Mucosa of descending colon (tissue), 3 donors: ENCODE results near the gene CCDC70. TPM values are rescaled to one million over a fixed set of nuclear protein-coding genes. Genes with fewer than 3 reads are reported as not detected.

Source experiments
- ATAC-seq: fragments of 200-7000 bp; cut with Tn5 transposase; one replicate; pipeline ENCODE4 v1.9.1; 2020; ENCODE audit warnings: mild to moderate bottlenecking, moderate library complexity
- DNase-seq, 3 donors: peaks; one replicate each; pipeline ENCODE4 v3.0.0-alpha.2; 2020
- H3K36me3 ChIP-seq: fragments of 200-600 bp; one replicate; pipeline ENCODE4 v1.8.0; 2021; ENCODE audit warnings: low read depth, mild to moderate bottlenecking
- H3K4me1 ChIP-seq: fragments of 200-600 bp; one replicate; pipeline ENCODE4 v1.8.0; 2021; ENCODE audit warnings: low read depth, mild to moderate bottlenecking
- H3K4me3 ChIP-seq: fragments of 200-600 bp; one replicate; pipeline ENCODE4 v1.8.0; 2021; ENCODE audit warnings: mild to moderate bottlenecking
- H3K9me3 ChIP-seq: fragments of 200-600 bp; one replicate; pipeline ENCODE4 v1.8.0; 2021; ENCODE audit warnings: mild to moderate bottlenecking
- CTCF ChIP-seq: fragments of 200-600 bp; IDR thresholded peaks from one replicate; pipeline ENCODE4 v1.8.0; 2022; ENCODE audit warnings: antibody characterized with exemption, mild to moderate bottlenecking
- intact Hi-C, 2 donors: fragments of 100-400 bp; cut with DNase I in 1 of 2; cut with micrococcal nuclease in 1 of 2; formaldehyde crosslinking; loops; one replicate each; pipeline versions ENCODE4 v1.11.0 to v1.11.1; 2022; cut with DNase I, micrococcal nuclease
- total RNA-seq, 3 donors: library from RNA; stranded (reverse); fragmentation: NEBNext Ultra II Directional in 2 of 3; extraction: Animal tissue kit (Norgen Biotek cat#: 25700) in 2 of 3; gene quantifications; one replicate each; pipeline versions ENCODE4 v1.2.1 to v1.2.4, GENCODE V29; 2021 to 2023
- donor health status: DM: no; HTN: no; CAD: no; lungs with moderate emphysema.
- donor health status: DM: no; HTN: no; CAD: no.
- donor health status: DM: no; HTN: yes; CAD: no.

The CCDC70 gene
- total RNA-seq, 3 donors from 2014 or later = not detected

- ATAC-seq (no peak), DNase-seq (no peak)
- TF ChIP-seq CTCF = no peak
- intact Hi-C loops = no loop called here
- no peaks in the 10 kb centered on the region for H3K4me1 ChIP-seq
- H3K9me3 ChIP-seq = no peaks in the 10 kb centered on the region
- H3K36me3 ChIP-seq = no peaks in the 10 kb centered on the region
- H3K4me3 ChIP-seq = no peak overlapping the region
Measured at GRCh38 chr13:51912511-51913225, 50.9 kb downstream of the CCDC70 start.

- H3K4me3 ChIP-seq = no peak overlapping the region
- intact Hi-C loops = no loop called here
- no peaks in the 10 kb centered on the region for H3K4me1 ChIP-seq
- H3K9me3 ChIP-seq = no peaks in the 10 kb centered on the region
- ATAC-seq (no peak), DNase-seq (no peak)
- H3K36me3 ChIP-seq = no peaks in the 10 kb centered on the region
- no peak for TF ChIP-seq CTCF
Measured at GRCh38 chr13:51913421-51914136, 51.8 kb downstream of the CCDC70 start.

GRCh38 chr13:51914137-51914493, 52.3 kb downstream of the CCDC70 start:
- H3K36me3 ChIP-seq = no peaks in the 10 kb centered on the region
- H3K9me3 ChIP-seq = no peaks in the 10 kb centered on the region
- DNase-seq (no peak), ATAC-seq (no peak)
- H3K4me1 ChIP-seq = no peaks in the 10 kb centered on the region
- intact Hi-C loops = no loop called here
- TF ChIP-seq CTCF = no peak
- no peak overlapping the region for H3K4me3 ChIP-seq

Other genes with a start within 250 kb of the CCDC70 start
- 10 to 100 TPM; 11.8 to 15.1 (median 14.1) TPM for gene DHRS12, start 57.8 kb upstream of the CCDC70 start, total RNA-seq
- gene TMEM272, start 16.8 kb upstream of the CCDC70 start, total RNA-seq = under 1 TPM; 0.07 to 0.35 (median 0.29) TPM
- 10 to 100 TPM; 11.3 to 26.0 (median 16.0) TPM for gene ATP7B, start 149.5 kb downstream of the CCDC70 start, total RNA-seq
- gene ALG11, start 150.4 kb downstream of the CCDC70 start, total RNA-seq = 10 to 100 TPM; 34.3 to 43.3 (median 38.6) TPM
- 10 to 100 TPM; 17.4 to 21.9 (median 20.5) TPM for gene UTP14C, start 162.7 kb downstream of the CCDC70 start, total RNA-seq